Osteocyte (in vitro differentiated cells): Measurements from ENCODE around the gene LCOR. TPM values are rescaled to one million over a fixed set of nuclear protein-coding genes. Genes with fewer than 3 reads are reported as not detected.

Experiments
- DNase-seq: peaks from one replicate; pipeline ENCODE4 v3.0.0; 2021; ENCODE audit warnings: mixed read lengths; ENCODE audit not compliant: unreplicated experiment; ENCODE audit errors: extremely low spot score
- H3K27ac Mint-ChIP-seq: one replicate; pipeline ENCODE4 v1.8.0; 2021; ENCODE audit warnings: mild to moderate bottlenecking, mixed read lengths; ENCODE audit not compliant: unreplicated experiment
- H3K27me3 Mint-ChIP-seq: one replicate; pipeline ENCODE4 v1.8.0; 2021; ENCODE audit warnings: mixed read lengths; ENCODE audit not compliant: unreplicated experiment
- H3K36me3 Mint-ChIP-seq: one replicate; pipeline ENCODE4 v1.8.0; 2021; ENCODE audit warnings: mixed read lengths; ENCODE audit not compliant: unreplicated experiment
- H3K4me1 Mint-ChIP-seq: one replicate; pipeline ENCODE4 v1.8.0; 2021; ENCODE audit warnings: mixed read lengths; ENCODE audit not compliant: unreplicated experiment
- H3K4me3 Mint-ChIP-seq: one replicate; pipeline ENCODE4 v1.8.0; 2021; ENCODE audit warnings: mild to moderate bottlenecking, moderate library complexity, mixed read lengths; ENCODE audit not compliant: unreplicated experiment
- H3K9me3 Mint-ChIP-seq: one replicate; pipeline ENCODE4 v1.8.0; 2021; ENCODE audit warnings: mixed read lengths; ENCODE audit not compliant: unreplicated experiment
- CTCF ChIP-seq: fragments of 200-600 bp; sonication (generic); IDR thresholded peaks from 2 replicates; pipeline ENCODE4 v1.5.0; 2021; ENCODE audit warnings: antibody characterized with exemption, mild to moderate bottlenecking, moderate library complexity
- total RNA-seq: library from RNA; stranded (reverse); gene quantifications from 2 replicates; pipeline ENCODE4 v1.2.1, GENCODE V29; 2021

Gene LCOR
- total RNA-seq, 1 donor from 2014 or later: 22.6 TPM

- Mint-ChIP-seq H3K4me3 (no peak overlapping the region), H3K9me3 (no peaks in the 10 kb centered on the region), H3K4me1 (no peaks in the 10 kb centered on the region), H3K27ac (no peak overlapping the region), H3K27me3 (no peaks in the 10 kb centered on the region), H3K36me3 (peaks cover under 1% of the 10 kb centered on the region)
- no peak for TF ChIP-seq CTCF
- no peak for DNase-seq
Observed at GRCh38 chr10:96873086-96873485, 41.0 kb downstream of the LCOR start.

- TF ChIP-seq CTCF: no peak
- H3K4me3 Mint-ChIP-seq: no peak overlapping the region
- no peaks in the 10 kb centered on the region for H3K27me3 Mint-ChIP-seq
- no peak for DNase-seq
- H3K27ac Mint-ChIP-seq: no peak overlapping the region
- no peaks in the 10 kb centered on the region for H3K9me3 Mint-ChIP-seq
- H3K36me3 Mint-ChIP-seq: peaks cover 4% of the 10 kb centered on the region
- H3K4me1 Mint-ChIP-seq: no peaks in the 10 kb centered on the region
Observed at GRCh38 chr10:96873756-96874467, 41.8 kb downstream of the LCOR start.

- Mint-ChIP-seq H3K4me3 (no peak overlapping the region), H3K27ac (no peak overlapping the region), H3K27me3 (no peaks in the 10 kb centered on the region), H3K4me1 (peaks cover 12% of the 10 kb centered on the region), H3K9me3 (no peaks in the 10 kb centered on the region), H3K36me3 (peaks cover 4% of the 10 kb centered on the region)
- TF ChIP-seq CTCF: no peak
- no peak for DNase-seq
Observed at GRCh38 chr10:96878057-96878456, 46.0 kb downstream of the LCOR start.

- Mint-ChIP-seq H3K27ac (no peak overlapping the region), H3K4me3 (no peak overlapping the region), H3K9me3 (no peaks in the 10 kb centered on the region)
Observed at GRCh38 chr10:96880575-96880974, 48.5 kb downstream of the LCOR start.

More at GRCh38 chr10:96880575-96880974, 48.5 kb downstream of the LCOR start:
- TF ChIP-seq CTCF: no peak
- Mint-ChIP-seq H3K4me1 (peaks cover 26% of the 10 kb centered on the region), H3K36me3 (peaks cover 4% of the 10 kb centered on the region), H3K27me3 (no peaks in the 10 kb centered on the region)
- DNase-seq: no peak
